Liver (tissue), 9 donors: ENCODE measurements around the gene DOK3. TPM values are rescaled to one million over a fixed set of nuclear protein-coding genes. Genes with fewer than 3 reads are reported as not detected.
"Not testable (repeated sequence)": the region's sequence is repeated elsewhere in the genome, so short reads cannot be mapped to it uniquely, and the experiment has no call there.

Experiments used
- DNase-seq: peaks from one replicate; pipeline ENCODE4 v3.0.0-alpha.2; 2017; ENCODE audit warnings: low spot score
- H3K27ac ChIP-seq, 2 donors: one replicate each; pipeline ENCODE4 v1.7.0; 2013; ENCODE audit warnings: inconsistent platforms in 2 of 2, low read length in 2 of 2, control low read depth in 1 of 2, low read depth in 1 of 2, mild to moderate bottlenecking in 1 of 2
- H3K27me3 ChIP-seq, 4 donors: one replicate each; pipeline versions ENCODE4 v1.6.1 to v1.7.0; 2013; ENCODE audit warnings: low read length in 3 of 4, inconsistent platforms in 1 of 4, mild to moderate bottlenecking in 1 of 4, moderate library complexity in 1 of 4; ENCODE audit not compliant: control insufficient read depth in 4 of 4, insufficient read depth in 4 of 4
- H3K36me3 ChIP-seq, 4 donors: one replicate each; pipeline versions ENCODE4 v1.6.1 to v1.7.0; 2013; ENCODE audit warnings: low read length in 3 of 4, mild to moderate bottlenecking in 3 of 4, low read depth in 1 of 4, moderate library complexity in 1 of 4; ENCODE audit not compliant: control insufficient read depth in 4 of 4, insufficient read depth in 3 of 4
- H3K4me1 ChIP-seq, 4 donors: one replicate each; pipeline versions ENCODE4 v1.6.1 to v1.7.0; 2013; ENCODE audit warnings: low read length in 3 of 4, mild to moderate bottlenecking in 3 of 4, moderate library complexity in 1 of 4; ENCODE audit not compliant: control insufficient read depth in 4 of 4, insufficient read depth in 4 of 4
- H3K4me3 ChIP-seq, 3 donors: one replicate each; pipeline versions ENCODE4 v1.6.1 to v1.7.0; 2013; ENCODE audit warnings: low read length in 3 of 3, control low read depth in 1 of 3, low read depth in 1 of 3, mild to moderate bottlenecking in 1 of 3
- H3K9ac ChIP-seq, 2 donors: one replicate each; pipeline ENCODE4 v1.7.0; 2013; ENCODE audit warnings: low read length in 2 of 2, mild to moderate bottlenecking in 2 of 2, moderate library complexity in 2 of 2, control low read depth in 1 of 2, low read depth in 1 of 2
- H3K9me3 ChIP-seq, 4 donors: one replicate each; pipeline versions ENCODE4 v1.6.1 to v1.7.0; 2013; ENCODE audit warnings: low read length in 3 of 4; ENCODE audit not compliant: control insufficient read depth in 4 of 4
- CTCF ChIP-seq: fragments of 150-350 bp; IDR thresholded peaks from 2 replicates; pipeline ENCODE4 v1.5.1; 2017; ENCODE audit warnings: improper control_type of control experiment, low read depth, low read length; ENCODE audit not compliant: missing input control
- EGR1 ChIP-seq, 2 donors: IDR thresholded peaks; 2 replicates each; pipeline ENCODE4 v1.6.1; 2016 to 2018; ENCODE audit warnings: antibody characterized with exemption in 2 of 2, low read depth in 2 of 2
- FOXA1 ChIP-seq: IDR thresholded peaks from 2 replicates; pipeline ENCODE4 v1.6.1; 2016; ENCODE audit warnings: antibody characterized with exemption
- FOXA2 ChIP-seq: IDR thresholded peaks from 2 replicates; pipeline ENCODE4 v1.6.1; 2016; ENCODE audit warnings: antibody characterized with exemption
- GABPA ChIP-seq, 2 donors: IDR thresholded peaks in 1 of 2; conservative IDR thresholded peaks in 1 of 2; 2 replicates each; pipeline ENCODE4 v1.6.1; 2016; ENCODE audit warnings: antibody characterized with exemption in 2 of 2, mild to moderate bottlenecking in 1 of 2, moderate library complexity in 1 of 2
- HNF4A ChIP-seq, 2 donors: conservative IDR thresholded peaks; 2 replicates each; pipeline ENCODE4 v1.6.1; 2016; ENCODE audit warnings: antibody characterized with exemption in 2 of 2, mild to moderate bottlenecking in 2 of 2
- NR2F2 ChIP-seq: IDR thresholded peaks from 2 replicates; pipeline ENCODE4 v1.6.1; 2016; ENCODE audit warnings: antibody characterized with exemption
- RAD21 ChIP-seq, 2 donors: IDR thresholded peaks; 2 replicates each; pipeline ENCODE4 v1.6.1; 2016; ENCODE audit warnings: antibody characterized with exemption in 2 of 2, mild to moderate bottlenecking in 2 of 2
- REST ChIP-seq: IDR thresholded peaks from 2 replicates; pipeline ENCODE4 v1.6.1; 2016; ENCODE audit warnings: antibody characterized with exemption, mild to moderate bottlenecking
- RXRA ChIP-seq, 2 donors: IDR thresholded peaks; 2 replicates each; pipeline ENCODE4 v1.6.1; 2017 to 2018; ENCODE audit warnings: antibody characterized with exemption in 2 of 2, mild to moderate bottlenecking in 1 of 2
- YY1 ChIP-seq: IDR thresholded peaks from 2 replicates; pipeline ENCODE4 v1.6.1; 2016; ENCODE audit warnings: antibody characterized with exemption, mild to moderate bottlenecking
- ZBTB33 ChIP-seq: IDR thresholded peaks from 2 replicates; pipeline ENCODE4 v1.6.1; 2016; ENCODE audit warnings: antibody characterized with exemption
- WGBS: extraction: QIAGEN DNeasy Blood & Tissue Kit; methylation state at CpG from one replicate; pipeline ENCODE4 v1.1.7; 2013; 5-methylcytosine and 5-hydroxymethylcytosine counted together
- polyA plus RNA-seq, 2 donors: library from polyadenylated mRNA; stranded (reverse) in 1 of 2; unstranded in 1 of 2; fragments of 200-250 nt in 1 of 2; fragments of >200 nt in 1 of 2; fragmentation: Nextera tagmentation in 1 of 2; extraction: Ambion mirVana in 1 of 2; gene quantifications; one replicate each; pipeline versions ENCODE4 v1.2.1 to v1.2.3, GENCODE V29; 2013 to 2015
- total RNA-seq, 2 donors: library from RNA; depleted of rRNA; stranded (reverse); fragments of >200 nt; gene quantifications; one replicate each; pipeline ENCODE4 v1.2.3, GENCODE V29; 2014
- donor health status: healthy.
- donor health status: healthy.
- donor health status: healthy.
- donor health status: healthy.
- donor health status: healthy.

DOK3 gene
- total and polyA plus RNA-seq, 4 donors: 1.7 to 19.2 (median 6.6) TPM

GRCh38 chr5:177487144-177487543, 22.5 kb downstream of the DOK3 start (continued):
- TF ChIP-seq CTCF (no peak), ZBTB33 (no peak), RAD21 (IDR thresholded peaks at IDR 0.05) (no peak), GABPA (IDR thresholded peaks at IDR 0.05 in 1 of 2, conservative IDR thresholded peaks at IDR 0.05 in 1 of 2) (no peak)

GRCh38 chr5:177486256-177486655, 23.4 kb downstream of the DOK3 start:
- DNase-seq: no peak
- TF ChIP-seq RXRA (IDR thresholded peaks at IDR 0.05) (no peak), EGR1 (IDR thresholded peaks at IDR 0.05; ENCODE audit: low read depth in 2 of 2) (no peak), ZBTB33 (no peak), YY1 (no peak)
- no peak overlapping the region for H3K9ac ChIP-seq
- H3K27ac ChIP-seq: no peak overlapping the region
- peaks cover 0 to 4% (median under 1%) of the 10 kb centered on the region in 4 donors for H3K36me3 ChIP-seq
- H3K27me3 ChIP-seq: no peaks in the 10 kb centered on the region
- H3K9me3 ChIP-seq: no peaks in the 10 kb centered on the region
- no peaks in the 10 kb centered on the region for H3K4me1 ChIP-seq
- 97% methylated on average over 3 of the region's 3 CpGs for WGBS
- H3K4me3 ChIP-seq: no peak overlapping the region

- H3K9ac ChIP-seq, H3K27me3 ChIP-seq, DNase-seq, H3K4me1 ChIP-seq, H3K27ac ChIP-seq, H3K36me3 ChIP-seq, H3K9me3 ChIP-seq, H3K4me3 ChIP-seq: not testable (repeated sequence)
- WGBS: 97% methylated on average over 3 of the region's 3 CpGs
Observed at GRCh38 chr5:177485753-177486152, 23.9 kb downstream of the DOK3 start.

GRCh38 chr5:177484902-177485549, 24.6 kb downstream of the DOK3 start:
- 83% methylated on average over 13 of the region's 13 CpGs for WGBS
- no peak overlapping the region for H3K9ac ChIP-seq
- H3K4me1 ChIP-seq: peaks cover 0 to 4% (median 2%) of the 10 kb centered on the region in 4 donors
- H3K27me3 ChIP-seq: no peaks in the 10 kb centered on the region
- H3K36me3 ChIP-seq: peaks cover 0 to 4% (median under 1%) of the 10 kb centered on the region in 4 donors
- no peak for DNase-seq
- H3K27ac ChIP-seq: no peak overlapping the region
- no peak overlapping the region for H3K4me3 ChIP-seq
- no peaks in the 10 kb centered on the region for H3K9me3 ChIP-seq
- TF ChIP-seq GABPA (IDR thresholded peaks at IDR 0.05 in 1 of 2, conservative IDR thresholded peaks at IDR 0.05 in 1 of 2) (no peak), RAD21 (IDR thresholded peaks at IDR 0.05) (no peak), HNF4A (conservative IDR thresholded peaks at IDR 0.05) (no peak), FOXA1 (no peak), EGR1 (IDR thresholded peaks at IDR 0.05; ENCODE audit: low read depth in 2 of 2) (no peak), ZBTB33 (no peak), FOXA2 (no peak), REST (no peak), NR2F2 (no peak)
